MCF 10A (cell line): ENCODE results near the gene MS4A12. TPM values are rescaled to one million over a fixed set of nuclear protein-coding genes. Genes with fewer than 3 reads are reported as not detected.

Experiments
- BruUV-seq: library from RNA; stranded (reverse); fragments of 400-500 nt; replicated peaks from 2 replicates; lab custom pipeline; 2021; lab: Mats Ljungman, UMichigan
- CTCF ChIA-PET: fragments of 300-600 bp; sonication (Branson Sonifier 250); formaldehyde crosslinking; extraction: SDS; loops from one replicate; lab custom pipeline; 2021; ENCODE audit warnings: antibody characterized with exemption, inconsistent platforms; lab: Yijun Ruan, JAX
- POLR2A ChIA-PET: fragments of 300-600, 350-650 bp; sonication (Branson Sonifier 250); formaldehyde crosslinking; extraction: SDS; loops from one replicate; lab custom pipeline; 2020; ENCODE audit warnings: antibody characterized with exemption, inconsistent platforms; lab: Yijun Ruan, JAX
- DNase-seq: peaks from one replicate; pipeline ENCODE4 v3.0.0-alpha.2; 2018; ENCODE audit not compliant: unreplicated experiment
- H3K27ac Mint-ChIP-seq: one replicate; pipeline ENCODE4 v1.8.0; 2022; ENCODE audit warnings: mild to moderate bottlenecking, low read depth, mixed read lengths; ENCODE audit not compliant: unreplicated experiment
- H3K27me3 Mint-ChIP-seq: one replicate; pipeline ENCODE4 v1.8.0; 2022; ENCODE audit warnings: mixed read lengths; ENCODE audit not compliant: insufficient read depth, unreplicated experiment
- H3K36me3 Mint-ChIP-seq: one replicate; pipeline ENCODE4 v1.8.0; 2022; ENCODE audit warnings: mild to moderate bottlenecking, moderate library complexity, mixed read lengths; ENCODE audit not compliant: insufficient read depth, unreplicated experiment
- H3K4me1 Mint-ChIP-seq: one replicate; pipeline ENCODE4 v1.8.0; 2022; ENCODE audit warnings: mixed read lengths; ENCODE audit not compliant: insufficient read depth, unreplicated experiment
- H3K4me3 Mint-ChIP-seq: one replicate; pipeline ENCODE4 v1.8.0; 2022; ENCODE audit warnings: mild to moderate bottlenecking, moderate library complexity, mixed read lengths; ENCODE audit not compliant: unreplicated experiment
- H3K9me3 Mint-ChIP-seq: one replicate; pipeline ENCODE4 v1.8.0; 2022; ENCODE audit warnings: mixed read lengths; ENCODE audit not compliant: unreplicated experiment
- CTCF ChIP-seq: fragments of 200-600 bp; IDR thresholded peaks from one replicate; pipeline ENCODE4 v1.8.0; 2022; ENCODE audit warnings: antibody characterized with exemption, mild to moderate bottlenecking; ENCODE audit not compliant: unreplicated experiment
- intact Hi-C: fragments of 100-400 bp; cut with micrococcal nuclease; formaldehyde crosslinking; loops from 2 replicates; pipeline ENCODE4 v1.14.1; 2022
- total RNA-seq: library from RNA; stranded (reverse); gene quantifications from 2 replicates; pipeline ENCODE4 v1.2.3, GENCODE V29; 2022

MS4A12 gene
- total RNA-seq, 1 experiment from 2014 or later, result not detected

- ChIA-PET POLR2A (no interaction called here), CTCF (no interaction called here)
- peaks cover 9% of the 10 kb centered on the region for H3K9me3 Mint-ChIP-seq
- no TSS peak for BruUV-seq
- DNase-seq, result no peak
- no peak overlapping the region for H3K4me3 Mint-ChIP-seq
- no peak for TF ChIP-seq CTCF
- H3K4me1 Mint-ChIP-seq, result no peaks in the 10 kb centered on the region
- H3K36me3 Mint-ChIP-seq, result no peaks in the 10 kb centered on the region
- no peak overlapping the region for H3K27ac Mint-ChIP-seq
- intact Hi-C loops, result no loop called here
- H3K27me3 Mint-ChIP-seq, result peaks cover 19% of the 10 kb centered on the region
These were observed 38.4 kb upstream of the MS4A12 start for GRCh38 chr11:60454212-60454611.

- POLR2A ChIA-PET, result no interaction called here
- peaks cover 19% of the 10 kb centered on the region for H3K27me3 Mint-ChIP-seq
- H3K4me3 Mint-ChIP-seq, result no peak within 1 kb of the TSS
- no peaks in the 10 kb centered on the region for H3K36me3 Mint-ChIP-seq
- CTCF ChIA-PET, result interaction anchor here (2.5 kb wide), 1 partner anchor 92 kb away, joined by 10 read pairs; no protein-coding TSS in a partner anchor
- no peak for TF ChIP-seq CTCF
- no peak for DNase-seq
- no TSS peak for BruUV-seq
- no peaks in the 10 kb centered on the region for H3K4me1 Mint-ChIP-seq
- no peak within 1 kb of the TSS for H3K27ac Mint-ChIP-seq
- H3K9me3 Mint-ChIP-seq, result peaks cover 9% of the 10 kb centered on the region
- intact Hi-C loops, result no loop called here
These were observed 37.0 kb upstream of the MS4A12 start, which contains the start of gene MS4A1 for GRCh38 chr11:60455531-60456042. Gene MS4A1, plus strand, starts transcription at chr11:60455847. Its CDS starts 6,528 bp downstream, at chr11:60462375.

GRCh38 chr11:60457576-60457975, 35.0 kb upstream of the MS4A12 start:
- H3K4me3 Mint-ChIP-seq, result no peak overlapping the region
- H3K36me3 Mint-ChIP-seq, result no peaks in the 10 kb centered on the region
- H3K27ac Mint-ChIP-seq, result no peak overlapping the region
- CTCF ChIA-PET, result interaction anchor here (0.6 to 2.5 kb wide), 3 partner anchors 8 to 287 kb away, joined by 3 to 10 read pairs (median 3); no protein-coding TSS in a partner anchor
- H3K27me3 Mint-ChIP-seq, result peaks cover 19% of the 10 kb centered on the region
- DNase-seq, result no peak
- intact Hi-C loops, result no loop called here
- POLR2A ChIA-PET, result interaction anchor here (0.7 kb wide), 1 partner anchor 169 kb away, joined by 4 read pairs; no protein-coding TSS in a partner anchor
- H3K4me1 Mint-ChIP-seq, result no peaks in the 10 kb centered on the region
- peaks cover 9% of the 10 kb centered on the region for H3K9me3 Mint-ChIP-seq
- no peak for TF ChIP-seq CTCF
- no TSS peak for BruUV-seq

GRCh38 chr11:60459345-60459744, 33.2 kb upstream of the MS4A12 start:
- BruUV-seq, result no TSS peak
- intact Hi-C loops, result no loop called here
- TF ChIP-seq CTCF, result no peak
- POLR2A ChIA-PET, result no interaction called here
- peaks cover 9% of the 10 kb centered on the region for H3K9me3 Mint-ChIP-seq
- CTCF ChIA-PET, result interaction anchor here (0.6 to 1.2 kb wide), 2 partner anchors 49 to 97 kb away, joined by 3 to 4 read pairs; no protein-coding TSS in a partner anchor
- H3K27ac Mint-ChIP-seq, result no peak overlapping the region
- H3K4me1 Mint-ChIP-seq, result no peaks in the 10 kb centered on the region
- H3K27me3 Mint-ChIP-seq, result peaks cover 19% of the 10 kb centered on the region
- H3K36me3 Mint-ChIP-seq, result no peaks in the 10 kb centered on the region
- no peak overlapping the region for H3K4me3 Mint-ChIP-seq
- DNase-seq, result no peak
